Skin of body (tissue), 2 donors: ENCODE data around the gene TLE5. TPM values are rescaled to one million over a fixed set of nuclear protein-coding genes. Genes with fewer than 3 reads are reported as not detected.
"Not testable (repeated sequence)": the region's sequence is repeated elsewhere in the genome, so short reads cannot be mapped to it uniquely, and the experiment has no call there.

Experiments used
- DNase-seq: peaks from one replicate; lab custom pipeline; 2025; lab: John Stamatoyannopoulos, UW
- total RNA-seq: library from RNA; depleted of rRNA; stranded (reverse); fragments of >200 nt; gene quantifications from one replicate; pipeline ENCODE4 v1.2.3, GENCODE V29; 2014

Gene TLE5
- total RNA-seq, 1 donor from 2014 or later: 69.0 TPM

- DNase-seq: no peak
Observed at GRCh38 chr19:3061182-3062161, 823 bp downstream of the TLE5 start.

GRCh38 chr19:3060857-3061181 lies 1.5 kb downstream of the TLE5 start:
- DNase-seq: no peak

- DNase-seq: no peak
Observed at GRCh38 chr19:3059653-3060052, 2.6 kb downstream of the TLE5 start.

GRCh38 chr19:3058821-3059314 lies 3.4 kb downstream of the TLE5 start:
- DNase-seq: no peak

GRCh38 chr19:3058009-3058820 lies 4.1 kb downstream of the TLE5 start:
- DNase-seq: no peak

GRCh38 chr19:3057275-3057714 lies 5.0 kb downstream of the TLE5 start:
- no peak for DNase-seq

GRCh38 chr19:3056417-3057088 lies 5.7 kb downstream of the TLE5 start:
- DNase-seq: no peak

DNA sequence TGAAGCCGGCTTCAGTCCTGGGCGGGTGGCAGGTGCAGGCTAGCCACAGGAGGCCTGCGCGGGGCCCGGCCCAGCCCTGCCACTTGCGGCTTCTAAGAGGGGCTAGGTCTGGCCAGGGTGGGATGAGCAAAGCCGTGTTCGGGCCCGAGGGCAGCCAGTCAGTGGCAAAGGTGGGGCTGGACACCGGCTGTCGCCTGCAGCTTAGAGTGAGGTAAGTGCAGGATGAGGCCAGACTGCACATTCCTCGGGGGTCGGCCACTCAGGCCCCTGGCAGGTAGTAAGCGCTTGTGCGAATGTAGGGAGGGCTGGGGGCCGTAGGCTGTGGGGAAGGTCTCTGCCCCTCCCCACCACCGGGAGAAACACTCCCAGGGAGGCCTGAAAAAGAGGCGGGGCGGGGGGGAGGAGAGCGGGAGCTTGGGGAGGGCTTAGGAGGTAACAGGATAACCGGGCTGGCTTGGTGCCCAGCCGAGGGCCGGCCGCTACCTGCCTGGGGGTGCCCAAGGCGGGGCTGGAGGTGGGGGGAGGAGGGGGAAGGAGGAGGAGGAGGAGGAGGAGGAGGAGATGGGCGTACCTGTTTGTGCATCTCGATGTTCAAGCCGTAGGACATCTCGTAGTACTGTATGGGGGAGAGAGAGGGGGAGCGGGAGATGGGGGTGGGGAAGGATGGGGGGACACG lies 6.4 kb downstream of the TLE5 start:
- no peak for DNase-seq

GRCh38 chr19:3054972-3055740 lies 7.1 kb downstream of the TLE5 start:
- DNase-seq: no peak

DNA sequence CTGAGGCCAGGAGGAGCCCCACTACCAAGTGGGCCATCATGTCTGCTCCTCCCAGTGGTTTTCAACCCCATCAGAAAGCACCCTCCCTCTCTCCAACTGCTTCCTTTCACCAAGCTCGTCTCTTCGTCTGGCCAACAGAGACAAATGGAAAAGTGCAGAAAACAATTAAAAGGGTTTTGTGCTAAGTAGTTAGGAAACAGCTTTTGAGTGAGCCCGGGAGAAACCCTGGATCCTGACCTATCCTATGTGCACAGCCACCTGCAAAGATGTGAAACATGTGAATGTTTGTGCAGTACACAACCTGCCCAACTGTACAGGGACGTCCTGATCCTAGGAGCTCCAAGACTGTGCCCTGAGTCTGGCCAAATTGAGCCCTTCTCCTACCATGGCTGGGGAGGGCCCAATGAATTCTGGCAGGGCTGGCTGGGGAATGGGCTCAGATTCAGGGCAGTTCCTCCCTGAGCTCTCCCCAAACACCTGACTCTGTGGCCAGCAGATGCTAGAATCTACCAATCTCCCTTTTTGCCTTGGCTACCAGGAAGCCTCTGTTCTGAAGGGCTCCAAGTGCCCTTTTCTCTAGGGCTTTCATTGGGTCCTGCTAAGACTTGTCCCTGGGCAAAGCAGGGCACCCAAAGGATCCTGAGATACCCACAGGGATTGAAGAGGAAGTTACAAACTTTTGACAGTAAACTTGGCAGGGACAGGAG lies 7.9 kb downstream of the TLE5 start:
- no peak for DNase-seq

DNA sequence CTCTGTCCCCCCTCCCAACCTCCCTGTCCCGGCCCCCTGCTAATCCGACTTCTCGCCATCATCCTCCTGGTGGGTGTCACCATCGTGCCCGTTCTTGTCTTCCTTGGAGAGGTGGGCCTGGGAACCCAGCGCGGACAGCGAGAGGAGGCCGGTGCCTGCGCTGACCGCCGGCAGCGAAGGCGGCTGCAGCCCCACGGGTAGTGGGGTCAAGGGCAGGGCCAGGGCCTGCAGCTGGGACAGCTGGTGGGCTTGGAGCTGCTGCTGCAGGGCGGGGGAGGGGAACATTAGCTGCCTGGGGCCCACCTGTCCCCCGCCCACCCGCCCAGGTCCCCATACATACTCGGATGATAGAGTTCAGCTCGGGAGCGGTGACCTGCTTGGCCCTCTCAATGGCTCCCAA lies 8.5 kb downstream of the TLE5 start:
- no peak for DNase-seq

- no peak for DNase-seq
Observed at GRCh38 chr19:3053218-3053621, 9.1 kb downstream of the TLE5 start.

GRCh38 chr19:3050016-3050415 lies 12.3 kb downstream of the TLE5 start:
- DNase-seq: not testable (repeated sequence)

- DNase-seq: no peak
Observed at GRCh38 chr19:3049089-3049488, 13.2 kb downstream of the TLE5 start.

GRCh38 chr19:3048190-3048533 lies 14.1 kb downstream of the TLE5 start:
- no peak for DNase-seq

DNA sequence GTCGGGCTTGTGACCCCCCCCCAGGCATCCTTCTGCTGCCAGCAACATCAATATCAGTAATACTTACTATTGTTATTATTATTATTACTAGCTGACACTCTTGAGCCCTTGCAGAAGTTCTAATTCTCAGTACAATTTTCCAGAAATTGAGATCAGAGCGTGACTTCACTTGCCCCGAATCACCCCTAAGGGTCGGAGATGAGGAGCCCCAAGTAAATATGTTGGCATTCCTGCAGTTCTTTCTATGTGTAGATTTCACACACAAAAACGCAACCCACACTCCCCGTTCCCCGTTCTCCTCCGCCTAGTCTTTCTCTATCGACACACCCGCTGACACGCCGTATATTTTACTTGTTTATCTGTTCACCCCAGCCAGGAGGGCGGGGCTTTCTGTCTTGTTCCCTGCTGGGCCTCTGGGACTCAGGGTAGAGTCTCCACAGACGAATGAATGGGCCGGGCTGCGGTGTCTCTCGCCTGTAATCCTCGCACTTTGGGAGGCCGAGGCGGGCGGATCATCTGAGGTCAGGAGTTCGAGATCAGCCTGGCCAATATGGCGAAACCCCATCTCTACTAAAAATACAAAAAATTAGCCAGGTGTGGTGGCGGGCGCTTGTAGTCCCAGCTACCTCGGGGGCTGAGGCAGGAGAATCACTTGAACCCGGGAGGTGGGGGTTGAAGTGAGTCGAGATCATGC lies 14.7 kb downstream of the TLE5 start:
- peak; percentile 75 for DNase-seq

DNA sequence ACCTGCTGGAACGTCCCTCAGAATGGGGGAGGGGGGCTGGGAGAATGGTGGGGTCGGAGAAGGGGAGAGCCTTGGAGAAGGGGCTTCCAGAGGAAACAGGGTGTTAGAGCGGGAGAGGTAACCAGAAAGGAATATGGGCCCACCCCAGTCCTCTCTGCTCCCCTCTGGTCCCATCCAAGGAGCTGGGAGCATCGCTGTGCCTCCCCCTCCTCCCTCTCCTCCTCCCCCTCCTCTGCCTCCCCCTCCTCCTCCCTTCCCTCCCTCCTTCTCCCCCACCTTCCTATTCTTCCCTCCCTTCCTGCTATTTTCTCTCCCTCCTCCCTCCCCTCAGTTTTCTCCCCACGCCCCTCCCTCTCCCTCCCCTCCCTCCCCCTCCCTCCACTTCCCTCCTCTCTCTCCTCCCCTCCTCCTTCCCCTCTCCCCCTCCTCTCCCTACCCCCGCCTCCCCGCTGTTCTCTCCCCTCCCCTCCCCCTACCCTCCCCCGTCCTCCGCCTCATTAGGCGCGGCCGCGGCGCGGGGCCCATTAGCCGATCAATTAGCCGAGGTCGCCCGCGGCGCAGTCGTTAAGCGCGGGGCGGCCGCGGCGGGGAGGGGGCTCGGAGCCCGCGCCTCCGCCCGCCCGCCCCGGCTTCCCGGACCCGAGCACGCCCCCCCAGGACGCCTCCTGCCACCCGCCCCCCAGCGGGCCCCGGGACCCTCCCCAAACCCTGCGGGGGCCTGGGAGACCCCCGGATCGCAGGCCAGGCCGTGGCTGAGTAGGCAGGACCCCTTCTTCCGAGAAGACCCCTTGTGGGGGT lies 15.4 kb downstream of the TLE5 start:
- peak; percentile 58 for DNase-seq
